BLaER1 treated with 17β-estradiol and CSF1 and Interleukin-3, amounts not matched to agents 10 nM and 100 nM (cell line): Measurements from ENCODE around the gene RBM22.
A peak's percentile ranks its signal among the peaks of the same experiment; 100 is the strongest.
"Not testable (repeated sequence)": the region's sequence is repeated elsewhere in the genome, so short reads cannot be mapped to it uniquely, and the experiment has no call there.

Source experiments
- H3K27ac ChIP-seq, 11 experiments: shearing (Covaris generic); formaldehyde crosslinking; 2 replicates each; pipeline ENCODE4 v1.8.1; 2022
- H3K27me3 ChIP-seq, 11 experiments: shearing (Covaris generic); formaldehyde crosslinking; 2 replicates each; pipeline ENCODE4 v1.8.1; 2022
- H3K36me3 ChIP-seq, 11 experiments: shearing (Covaris generic); formaldehyde crosslinking; 2 replicates each; pipeline ENCODE4 v1.8.1; 2022
- H3K4me1 ChIP-seq, 10 experiments: shearing (Covaris generic); formaldehyde crosslinking; 2 replicates each; pipeline ENCODE4 v1.8.1; 2022
- H3K4me2 ChIP-seq, 11 experiments: shearing (Covaris generic); formaldehyde crosslinking; 2 replicates each; pipeline ENCODE4 v1.8.1; 2022
- H3K4me3 ChIP-seq, 10 experiments: shearing (Covaris generic); formaldehyde crosslinking; 2 replicates each; pipeline ENCODE4 v1.8.1; 2022
- H3K9ac ChIP-seq, 11 experiments: shearing (Covaris generic); formaldehyde crosslinking; 2 replicates each; pipeline ENCODE4 v1.8.1; 2022
- H3K9me3 ChIP-seq, 11 experiments: shearing (Covaris generic); formaldehyde crosslinking; replicated peaks in 1 of 11; 2 replicates each; pipeline ENCODE4 v1.8.1; 2022
- H4K20me1 ChIP-seq, 11 experiments: shearing (Covaris generic); formaldehyde crosslinking; 2 replicates each; pipeline ENCODE4 v1.8.1; 2022
- Cebpa-rat ChIP-seq, 11 experiments: shearing (Covaris generic); IDR thresholded peaks; 2 replicates each; pipeline ENCODE4 v1.8.1; 2022

RBM22 gene

DNA sequence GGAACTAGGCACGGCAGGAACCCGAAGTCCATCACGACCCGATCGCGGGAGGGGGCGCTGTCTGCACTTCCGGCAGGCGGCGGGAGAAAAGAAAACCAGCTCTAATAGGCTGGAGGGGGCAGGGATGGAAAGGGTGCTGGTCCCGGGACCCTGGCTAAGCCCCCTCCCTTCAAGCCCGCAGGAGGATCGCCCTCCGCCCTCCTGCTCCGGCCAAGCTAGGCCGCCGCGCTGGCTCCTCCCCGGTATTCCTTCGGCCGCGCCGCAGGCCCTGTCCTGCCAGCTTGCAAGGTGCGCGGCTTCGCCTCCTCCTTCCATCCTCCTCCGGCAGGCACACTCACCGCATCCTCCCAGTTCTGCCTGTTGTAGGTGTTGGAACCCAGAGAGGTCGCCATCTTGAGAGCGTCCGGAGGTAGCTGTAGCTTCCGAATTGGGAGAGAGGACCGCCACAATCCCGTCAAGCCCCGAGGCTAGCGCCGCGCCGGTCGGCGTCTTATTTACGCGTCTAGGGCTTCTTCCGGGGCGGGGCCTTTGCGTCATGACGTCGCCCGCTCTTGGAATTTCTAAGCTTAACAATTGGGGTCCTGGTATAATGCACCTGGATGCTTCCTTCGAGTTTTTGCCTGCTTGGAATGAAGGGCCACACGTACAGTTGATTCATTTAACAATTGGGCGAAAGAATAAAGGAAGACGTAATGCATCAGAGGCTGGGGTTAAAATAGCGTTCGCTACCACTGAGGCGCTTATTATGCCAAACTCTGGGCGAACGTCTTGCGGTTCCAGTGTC lies at the start of gene RBM22:
Gene RBM22 (minus strand): TSS at position 469 of the 784 bp plus-strand sequence. CDS start 77 bp downstream, at position 392.
- H3K27ac ChIP-seq: peak within 1 kb of the TSS; percentile 91 to 98 (median 96)
- H3K9ac ChIP-seq: peak within 1 kb of the TSS; percentile 91 to 99 (median 96)
- no peaks in the 10 kb centered on the region for H3K9me3 ChIP-seq
- peaks cover 15 to 23% (median 21%) of the 10 kb centered on the region in 10 experiments for H3K4me1 ChIP-seq
- H3K4me2 ChIP-seq: peak within 1 kb of the TSS; percentile 82 to 98 (median 94)
- peaks cover 0 to 30% (median 16%) of the 10 kb centered on the region in 11 experiments; a peak in 14 of 22 replicates for H4K20me1 ChIP-seq
- no peaks in the 10 kb centered on the region for H3K27me3 ChIP-seq
- peaks cover 31 to 45% (median 39%) of the 10 kb centered on the region in 11 experiments for H3K36me3 ChIP-seq
- no peak for TF ChIP-seq Cebpa-rat (IDR thresholded peaks at IDR 0.05)
- H3K4me3 ChIP-seq: peak within 1 kb of the TSS; percentile 88 to 100 (median 95)

DNA sequence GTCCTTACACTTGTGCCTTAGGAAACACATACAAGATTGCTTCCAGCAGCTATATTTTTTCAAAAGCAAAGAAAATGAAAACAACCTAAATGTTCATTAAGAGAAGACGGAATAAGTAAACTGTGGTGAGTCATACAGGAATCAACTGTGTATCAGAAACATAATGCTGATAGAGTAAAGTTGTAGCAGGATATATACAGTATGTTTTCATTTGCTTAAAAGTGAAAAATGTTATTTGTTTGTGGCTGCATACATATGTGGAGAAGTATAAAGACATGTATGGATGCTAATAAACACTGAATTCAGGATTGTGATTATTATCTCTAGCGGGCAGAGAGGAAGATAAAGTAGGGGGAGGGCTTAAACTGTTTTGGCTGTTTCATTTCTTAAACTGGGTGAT lies 49.6 kb upstream of the RBM22 start:
- H3K9ac ChIP-seq: no peak overlapping the region
- peaks cover 7 to 49% (median 21%) of the 10 kb centered on the region in 11 experiments; a peak in 14 of 22 replicates for H4K20me1 ChIP-seq
- no peak overlapping the region for H3K4me3 ChIP-seq
- H3K4me2 ChIP-seq: peak overlapping the region in 2 of 11 experiments; percentile 25 to 29; a peak in 1 of 22 replicates
- peaks cover 0 to 34% (median 0%) of the 10 kb centered on the region in 10 experiments; a peak in 4 of 20 replicates for H3K4me1 ChIP-seq
- TF ChIP-seq Cebpa-rat (IDR thresholded peaks at IDR 0.05): no peak
- H3K27ac ChIP-seq: no peak overlapping the region
- H3K27me3 ChIP-seq: no peaks in the 10 kb centered on the region
- peaks cover 61 to 68% (median 67%) of the 10 kb centered on the region in 11 experiments for H3K36me3 ChIP-seq
- H3K9me3 ChIP-seq: peaks cover 0 to 10% (median 7%) of the 10 kb centered on the region in 11 experiments; a peak in 11 of 22 replicates

DNA sequence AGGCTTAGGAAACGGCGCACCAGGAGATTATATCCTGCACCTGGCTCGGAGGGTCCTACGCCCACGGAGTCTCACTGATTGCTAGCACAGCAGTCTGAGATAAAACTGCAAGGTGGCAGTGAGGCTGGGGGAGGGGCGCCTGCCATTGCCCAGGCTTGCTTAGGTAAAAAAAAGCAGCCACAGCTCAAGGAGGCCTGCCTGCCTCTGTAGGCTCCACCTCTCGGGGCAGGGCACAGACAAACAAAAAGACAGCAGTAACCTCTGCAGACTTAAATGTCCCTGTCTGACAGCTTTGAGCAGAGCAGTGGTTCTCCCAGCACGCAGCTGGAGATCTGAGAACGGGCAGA lies 42.3 kb upstream of the RBM22 start:
- not testable (repeated sequence) for H3K27me3 ChIP-seq, H3K9ac ChIP-seq, H3K27ac ChIP-seq, H3K4me3 ChIP-seq, H3K4me2 ChIP-seq
- Histone ChIP-seq H4K20me1 (peaks cover 0 to 47% (median 28%) of the 10 kb centered on the region in 11 experiments; a peak in 12 of 22 replicates), H3K36me3 (peaks cover 28 to 57% (median 54%) of the 10 kb centered on the region in 11 experiments), H3K4me1 (peaks cover 0 to 18% (median 0%) of the 10 kb centered on the region in 10 experiments; a peak in 5 of 20 replicates), H3K9me3 (peaks cover 0 to 21% (median 10%) of the 10 kb centered on the region in 11 experiments; a peak in 13 of 22 replicates)

DNA sequence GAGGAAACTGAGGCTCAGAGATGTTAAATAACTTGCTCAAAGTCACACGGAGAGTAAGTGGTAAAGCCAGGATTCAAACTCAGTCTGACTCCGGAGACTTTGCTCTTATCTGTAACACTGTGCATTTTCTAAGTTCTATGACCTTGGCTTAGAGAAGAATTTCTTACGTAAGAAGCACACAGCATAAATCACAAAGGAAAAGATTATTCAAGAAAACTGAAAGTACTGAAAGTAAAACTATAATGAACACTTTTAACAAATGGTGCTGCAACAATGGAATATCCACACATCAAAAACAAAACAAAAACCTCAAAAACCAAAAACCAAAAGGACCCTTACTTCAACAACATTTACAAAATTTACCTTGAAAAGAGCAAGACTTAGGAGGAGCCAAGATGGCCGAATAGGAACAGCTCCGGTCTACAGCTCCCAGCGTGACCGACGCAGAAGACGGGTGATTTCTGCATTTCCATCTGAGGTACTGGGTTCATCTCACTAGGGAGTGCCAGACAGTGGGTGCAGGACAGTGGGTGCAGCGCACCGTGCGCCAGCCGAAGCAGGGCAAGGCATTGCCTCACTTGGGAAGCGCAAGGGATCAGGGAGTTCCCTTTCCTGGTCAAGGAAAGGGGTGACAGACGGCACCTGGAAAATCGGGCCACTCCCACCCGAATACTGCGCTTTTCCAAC lies 41.7 kb upstream of the RBM22 start:
- peaks cover 32 to 62% (median 59%) of the 10 kb centered on the region in 11 experiments for H3K36me3 ChIP-seq
- H3K4me2 ChIP-seq, H3K27ac ChIP-seq, H3K27me3 ChIP-seq, H3K9ac ChIP-seq, H3K4me3 ChIP-seq: not testable (repeated sequence)
- peaks cover 0 to 26% (median 14%) of the 10 kb centered on the region in 11 experiments; a peak in 18 of 22 replicates for H3K9me3 ChIP-seq
- peaks cover 0 to 50% (median 28%) of the 10 kb centered on the region in 11 experiments; a peak in 12 of 22 replicates for H4K20me1 ChIP-seq
- H3K4me1 ChIP-seq: peaks cover 0 to 23% (median 0%) of the 10 kb centered on the region in 10 experiments; a peak in 5 of 20 replicates

DNA sequence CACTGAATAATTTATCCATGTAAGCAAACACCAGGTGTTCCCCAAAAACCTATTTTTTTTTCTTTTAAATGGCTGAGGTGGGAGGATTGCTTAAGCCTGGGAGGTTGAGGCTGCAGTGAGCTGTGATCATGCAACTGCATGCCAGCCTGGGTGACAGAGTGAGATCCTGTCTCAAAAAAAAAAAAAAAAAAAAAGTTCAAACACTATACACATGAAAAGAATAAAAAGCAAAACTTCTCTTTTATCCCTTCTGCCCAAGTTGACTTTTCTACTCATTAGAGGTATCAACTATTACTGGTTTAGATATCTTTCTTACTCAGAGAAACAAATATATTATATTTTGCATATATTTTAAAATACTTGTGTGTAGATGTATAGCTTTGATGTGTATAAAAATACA lies 40.1 kb upstream of the RBM22 start:
- Histone ChIP-seq H3K9me3 (peaks cover 14 to 42% (median 30%) of the 10 kb centered on the region in 11 experiments), H3K9ac (no peak overlapping the region), H3K27me3 (no peaks in the 10 kb centered on the region), H3K36me3 (peaks cover 46 to 78% (median 75%) of the 10 kb centered on the region in 11 experiments), H3K4me3 (no peak overlapping the region), H3K27ac (no peak overlapping the region), H4K20me1 (peaks cover 0 to 52% (median 28%) of the 10 kb centered on the region in 11 experiments; a peak in 12 of 22 replicates), H3K4me1 (peaks cover 0 to 28% (median 0%) of the 10 kb centered on the region in 10 experiments; a peak in 6 of 20 replicates), H3K4me2 (no peak overlapping the region)
- no peak for TF ChIP-seq Cebpa-rat (IDR thresholded peaks at IDR 0.05)

DNA sequence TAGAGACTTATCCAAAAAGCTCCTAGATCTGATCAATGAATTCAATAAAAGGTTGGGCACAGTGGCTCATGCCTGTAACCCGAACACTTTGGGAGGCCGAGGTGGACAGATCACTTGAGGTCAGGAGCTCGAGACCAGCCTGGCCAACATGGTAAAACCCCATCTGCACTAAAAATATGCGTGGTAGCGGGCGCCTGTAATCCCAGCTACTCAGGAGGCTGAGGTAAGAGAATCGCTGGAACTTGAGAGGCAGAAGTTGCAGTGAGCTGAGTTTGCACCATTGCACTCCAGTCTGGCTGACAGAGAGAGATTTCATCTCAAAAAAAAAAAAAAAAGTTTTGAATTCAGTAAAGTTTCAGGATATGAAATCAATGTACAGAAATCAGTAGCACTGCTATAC lies 38.0 kb upstream of the RBM22 start:
- Histone ChIP-seq H3K9me3 (peaks cover 18 to 61% (median 45%) of the 10 kb centered on the region in 11 experiments), H4K20me1 (peaks cover 0 to 69% (median 29%) of the 10 kb centered on the region in 11 experiments; a peak in 13 of 22 replicates), H3K27ac (no peak overlapping the region), H3K27me3 (no peaks in the 10 kb centered on the region), H3K4me1 (peaks cover 9 to 50% (median 16%) of the 10 kb centered on the region in 10 experiments), H3K36me3 (peaks cover 51 to 97% (median 95%) of the 10 kb centered on the region in 11 experiments), H3K4me2 (peak overlapping the region in 2 of 11 experiments; percentile 39 to 44; a peak in 2 of 22 replicates), H3K9ac (no peak overlapping the region), H3K4me3 (no peak overlapping the region)
- no peak for TF ChIP-seq Cebpa-rat (IDR thresholded peaks at IDR 0.05)

DNA sequence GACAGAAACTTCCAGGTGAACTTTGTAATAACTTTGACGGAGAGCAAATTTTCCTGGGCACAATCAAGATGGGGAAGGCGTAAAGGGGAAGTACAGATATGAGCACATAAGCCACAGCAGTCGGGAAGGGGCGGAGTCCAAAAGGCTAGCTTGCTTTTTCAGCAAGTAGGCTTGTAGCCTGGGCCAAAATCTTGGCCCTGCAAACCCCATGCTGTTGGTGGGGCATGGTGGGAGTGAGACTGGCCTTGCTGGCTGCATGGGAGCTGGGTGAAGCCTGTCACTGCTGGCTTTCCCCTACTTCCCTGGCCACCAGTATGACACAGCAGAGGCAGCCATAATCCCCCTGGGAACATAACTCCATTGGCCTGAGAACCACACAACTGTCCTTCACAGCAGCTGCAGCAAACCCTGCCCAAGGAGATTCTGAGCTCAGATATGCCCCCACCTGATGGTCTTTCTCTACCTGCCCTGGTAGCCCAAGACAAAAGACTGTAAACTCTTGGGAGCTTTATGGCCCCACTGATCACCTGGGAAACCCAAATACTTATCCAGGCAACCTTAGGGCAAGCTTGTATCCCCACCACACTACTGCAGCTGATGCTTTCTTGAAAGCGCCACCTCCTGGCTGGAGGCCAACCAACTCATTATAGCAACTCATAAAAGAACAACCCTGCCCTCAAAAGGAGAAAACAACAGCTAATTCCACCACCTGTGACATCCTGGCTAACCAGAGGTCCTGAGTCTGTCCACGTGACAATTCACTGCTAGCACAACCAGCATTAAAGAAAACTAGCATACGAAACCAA lies 33.9 kb upstream of the RBM22 start:
- Histone ChIP-seq H3K9ac (peak overlapping the region in 3 of 11 experiments; percentile 38 to 65 (median 65); a peak in 4 of 22 replicates), H3K27ac (peak overlapping the region in 8 of 11 experiments; percentile 23 to 82 (median 62); a peak in 14 of 22 replicates), H3K9me3 (peaks cover 18 to 54% (median 45%) of the 10 kb centered on the region in 11 experiments), H3K36me3 (peaks cover 60 to 100% (median 100%) of the 10 kb centered on the region in 11 experiments), H3K4me2 (peak overlapping the region; percentile 10 to 76 (median 59); a peak in 18 of 22 replicates), H3K27me3 (no peaks in the 10 kb centered on the region), H3K4me3 (peak overlapping the region in 3 of 10 experiments; percentile 1 to 30 (median 10); a peak in 3 of 20 replicates), H4K20me1 (peaks cover 0 to 43% (median 13%) of the 10 kb centered on the region in 11 experiments; a peak in 9 of 22 replicates), H3K4me1 (peaks cover 9 to 87% (median 16%) of the 10 kb centered on the region in 10 experiments)
- no peak for TF ChIP-seq Cebpa-rat (IDR thresholded peaks at IDR 0.05)
